ENCODE measurements around the gene CARD10. TPM values are rescaled to one million over a fixed set of nuclear protein-coding genes. Genes with fewer than 3 reads are reported as not detected.

The CARD10 gene
- total and polyA plus RNA-seq, 2 of the 13 experiments (the other 11 are each of a cell fraction or from before 2014, with no cell fraction given), result 35.2 to 55.8 TPM

DNA sequence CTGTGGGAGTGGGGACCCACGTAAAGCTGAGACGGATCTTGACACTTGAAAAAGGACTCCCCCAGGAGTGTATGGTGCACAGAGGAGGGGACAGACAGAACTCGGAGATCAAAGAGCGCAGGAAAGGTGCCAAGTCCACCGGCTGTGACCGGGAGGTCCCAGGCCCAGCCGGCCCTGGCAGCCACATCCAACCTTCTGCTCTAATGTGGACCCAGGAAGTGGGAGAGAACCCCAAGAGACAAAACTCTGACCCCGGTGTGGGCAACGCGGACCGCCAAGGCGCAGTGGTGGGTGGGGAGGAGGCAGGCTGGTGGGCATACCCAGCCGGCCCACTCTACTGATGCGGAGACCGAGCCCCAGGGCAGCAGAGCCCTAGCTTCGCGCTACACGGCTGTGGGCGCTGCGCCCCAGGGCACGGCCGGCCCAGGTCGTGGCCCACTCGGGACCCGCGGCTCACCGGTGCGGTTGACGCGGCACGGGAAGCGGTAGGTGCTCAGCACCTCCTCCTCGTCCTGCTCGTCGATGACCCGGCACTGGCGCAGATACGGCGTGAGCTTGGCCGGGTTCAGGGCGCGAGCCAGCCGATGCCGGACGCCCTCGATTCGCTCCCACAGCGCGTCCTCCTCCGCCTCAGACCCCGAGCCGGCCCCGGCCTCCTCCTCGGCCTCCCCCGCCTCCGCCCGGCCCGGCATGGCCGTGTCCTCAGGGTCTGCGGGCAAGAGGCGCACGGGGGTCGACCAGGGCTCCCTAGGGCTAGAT is 527 bp downstream of the CARD10 start (continued):
- TF ChIP-seq ZKSCAN8 (CRISPR knock-in tag; IDR thresholded peaks at IDR 0.05; ENCODE audit: borderline replicate concordance), result no peak
- no peak for TF ChIP-seq ZNF567 (CRISPR knock-in tag; IDR thresholded peaks at IDR 0.05; ENCODE audit: borderline replicate concordance)
- TF ChIP-seq, protein P1, sequence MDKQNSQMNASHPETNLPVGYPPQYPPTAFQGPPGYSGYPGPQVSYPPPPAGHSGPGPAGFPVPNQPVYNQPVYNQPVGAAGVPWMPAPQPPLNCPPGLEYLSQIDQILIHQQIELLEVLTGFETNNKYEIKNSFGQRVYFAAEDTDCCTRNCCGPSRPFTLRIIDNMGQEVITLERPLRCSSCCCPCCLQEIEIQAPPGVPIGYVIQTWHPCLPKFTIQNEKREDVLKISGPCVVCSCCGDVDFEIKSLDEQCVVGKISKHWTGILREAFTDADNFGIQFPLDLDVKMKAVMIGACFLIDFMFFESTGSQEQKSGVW (CRISPR knock-in tag; IDR thresholded peaks at IDR 0.05; ENCODE audit: borderline replicate concordance), result no peak
- no peak for TF ChIP-seq ZNF549 (CRISPR knock-in tag; IDR thresholded peaks at IDR 0.05)
- TF ChIP-seq ZSCAN29 (CRISPR knock-in tag; conservative IDR thresholded peaks at IDR 0.05), result no peak
- TF ChIP-seq, protein P2, sequence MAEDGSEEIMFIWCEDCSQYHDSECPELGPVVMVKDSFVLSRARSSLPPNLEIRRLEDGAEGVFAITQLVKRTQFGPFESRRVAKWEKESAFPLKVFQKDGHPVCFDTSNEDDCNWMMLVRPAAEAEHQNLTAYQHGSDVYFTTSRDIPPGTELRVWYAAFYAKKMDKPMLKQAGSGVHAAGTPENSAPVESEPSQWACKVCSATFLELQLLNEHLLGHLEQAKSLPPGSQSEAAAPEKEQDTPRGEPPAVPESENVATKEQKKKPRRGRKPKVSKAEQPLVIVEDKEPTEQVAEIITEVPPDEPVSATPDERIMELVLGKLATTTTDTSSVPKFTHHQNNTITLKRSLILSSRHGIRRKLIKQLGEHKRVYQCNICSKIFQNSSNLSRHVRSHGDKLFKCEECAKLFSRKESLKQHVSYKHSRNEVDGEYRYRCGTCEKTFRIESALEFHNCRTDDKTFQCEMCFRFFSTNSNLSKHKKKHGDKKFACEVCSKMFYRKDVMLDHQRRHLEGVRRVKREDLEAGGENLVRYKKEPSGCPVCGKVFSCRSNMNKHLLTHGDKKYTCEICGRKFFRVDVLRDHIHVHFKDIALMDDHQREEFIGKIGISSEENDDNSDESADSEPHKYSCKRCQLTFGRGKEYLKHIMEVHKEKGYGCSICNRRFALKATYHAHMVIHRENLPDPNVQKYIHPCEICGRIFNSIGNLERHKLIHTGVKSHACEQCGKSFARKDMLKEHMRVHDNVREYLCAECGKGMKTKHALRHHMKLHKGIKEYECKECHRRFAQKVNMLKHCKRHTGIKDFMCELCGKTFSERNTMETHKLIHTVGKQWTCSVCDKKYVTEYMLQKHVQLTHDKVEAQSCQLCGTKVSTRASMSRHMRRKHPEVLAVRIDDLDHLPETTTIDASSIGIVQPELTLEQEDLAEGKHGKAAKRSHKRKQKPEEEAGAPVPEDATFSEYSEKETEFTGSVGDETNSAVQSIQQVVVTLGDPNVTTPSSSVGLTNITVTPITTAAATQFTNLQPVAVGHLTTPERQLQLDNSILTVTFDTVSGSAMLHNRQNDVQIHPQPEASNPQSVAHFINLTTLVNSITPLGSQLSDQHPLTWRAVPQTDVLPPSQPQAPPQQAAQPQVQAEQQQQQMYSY (CRISPR knock-in tag; IDR thresholded peaks at IDR 0.05), result no peak
- no peak for TF ChIP-seq ZBTB8A (CRISPR knock-in tag; IDR thresholded peaks at IDR 0.05; ENCODE audit: borderline replicate concordance, low read depth)
- TF ChIP-seq MEIS2 (CRISPR knock-in tag; IDR thresholded peaks at IDR 0.05), result 0 out of 2 replicates have a peak, but pooled peaks have one; percentile 25
- no peak for TF ChIP-seq KDM6A (CRISPR knock-in tag; IDR thresholded peaks at IDR 0.05; ENCODE audit: low read depth)
- TF ChIP-seq ZNF891 (CRISPR knock-in tag; IDR thresholded peaks at IDR 0.05), result no peak
- peak; percentile 62 for TF ChIP-seq ZC3H13 (CRISPR knock-in tag; IDR thresholded peaks at IDR 0.05)
- TF ChIP-seq, protein P3, sequence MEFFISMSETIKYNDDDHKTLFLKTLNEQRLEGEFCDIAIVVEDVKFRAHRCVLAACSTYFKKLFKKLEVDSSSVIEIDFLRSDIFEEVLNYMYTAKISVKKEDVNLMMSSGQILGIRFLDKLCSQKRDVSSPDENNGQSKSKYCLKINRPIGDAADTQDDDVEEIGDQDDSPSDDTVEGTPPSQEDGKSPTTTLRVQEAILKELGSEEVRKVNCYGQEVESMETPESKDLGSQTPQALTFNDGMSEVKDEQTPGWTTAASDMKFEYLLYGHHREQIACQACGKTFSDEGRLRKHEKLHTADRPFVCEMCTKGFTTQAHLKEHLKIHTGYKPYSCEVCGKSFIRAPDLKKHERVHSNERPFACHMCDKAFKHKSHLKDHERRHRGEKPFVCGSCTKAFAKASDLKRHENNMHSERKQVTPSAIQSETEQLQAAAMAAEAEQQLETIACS (CRISPR knock-in tag; IDR thresholded peaks at IDR 0.05), result peak; percentile 37; the same call in 1 of the 2 replicates
- peak; percentile 61; the same call in 1 of the 2 replicates for TF ChIP-seq BRD4 (CRISPR knock-in tag; IDR thresholded peaks at IDR 0.05)
- TF ChIP-seq, protein P4, sequence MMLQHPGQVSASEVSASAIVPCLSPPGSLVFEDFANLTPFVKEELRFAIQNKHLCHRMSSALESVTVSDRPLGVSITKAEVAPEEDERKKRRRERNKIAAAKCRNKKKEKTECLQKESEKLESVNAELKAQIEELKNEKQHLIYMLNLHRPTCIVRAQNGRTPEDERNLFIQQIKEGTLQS (CRISPR knock-in tag; IDR thresholded peaks at IDR 0.05), result no peak
- TF ChIP-seq, protein P5, sequence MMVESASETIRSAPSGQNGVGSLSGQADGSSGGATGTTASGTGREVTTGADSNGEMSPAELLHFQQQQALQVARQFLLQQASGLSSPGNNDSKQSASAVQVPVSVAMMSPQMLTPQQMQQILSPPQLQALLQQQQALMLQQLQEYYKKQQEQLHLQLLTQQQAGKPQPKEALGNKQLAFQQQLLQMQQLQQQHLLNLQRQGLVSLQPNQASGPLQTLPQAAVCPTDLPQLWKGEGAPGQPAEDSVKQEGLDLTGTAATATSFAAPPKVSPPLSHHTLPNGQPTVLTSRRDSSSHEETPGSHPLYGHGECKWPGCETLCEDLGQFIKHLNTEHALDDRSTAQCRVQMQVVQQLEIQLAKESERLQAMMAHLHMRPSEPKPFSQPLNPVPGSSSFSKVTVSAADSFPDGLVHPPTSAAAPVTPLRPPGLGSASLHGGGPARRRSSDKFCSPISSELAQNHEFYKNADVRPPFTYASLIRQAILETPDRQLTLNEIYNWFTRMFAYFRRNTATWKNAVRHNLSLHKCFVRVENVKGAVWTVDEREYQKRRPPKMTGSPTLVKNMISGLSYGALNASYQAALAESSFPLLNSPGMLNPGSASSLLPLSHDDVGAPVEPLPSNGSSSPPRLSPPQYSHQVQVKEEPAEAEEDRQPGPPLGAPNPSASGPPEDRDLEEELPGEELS (CRISPR knock-in tag; IDR thresholded peaks at IDR 0.05), result no peak
- TF ChIP-seq ZNF839 (CRISPR knock-in tag; IDR thresholded peaks at IDR 0.05; ENCODE audit: borderline replicate concordance), result peak; percentile 26; the same call in 1 of the 2 replicates
- peak; percentile 69; the same call in 1 of the 2 replicates for TF ChIP-seq EED (CRISPR knock-in tag; IDR thresholded peaks at IDR 0.05)
- TF ChIP-seq CHD4 (IDR thresholded peaks at IDR 0.05; ENCODE audit: borderline replicate concordance, low read length), result no peak
- no peak; the same call in 1 of the 2 replicates for TF ChIP-seq ZNF747 (CRISPR knock-in tag; IDR thresholded peaks at IDR 0.05; ENCODE audit: borderline replicate concordance)
- TF ChIP-seq, protein P6, sequence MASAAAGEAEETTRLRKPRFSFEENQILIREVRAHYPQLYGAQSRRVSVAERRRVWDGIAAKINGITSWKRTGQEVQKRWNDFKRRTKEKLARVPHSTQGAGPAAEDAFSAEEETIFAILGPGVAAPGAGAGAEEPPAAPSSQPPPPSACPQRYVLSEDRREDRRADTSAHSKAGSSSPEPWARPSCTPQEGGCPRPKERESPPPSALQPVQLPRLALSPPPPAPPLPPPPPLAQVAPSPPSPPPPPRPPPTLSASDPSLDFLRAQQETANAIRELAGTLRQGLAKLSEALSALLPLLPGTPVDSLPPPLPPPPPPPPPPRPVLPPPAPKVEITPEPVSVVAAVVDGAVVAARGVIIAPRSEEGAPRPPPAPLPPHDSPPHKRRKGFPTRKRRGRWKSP (CRISPR knock-in tag; IDR thresholded peaks at IDR 0.05), result peak; percentile 35; the same call in 1 of the 2 replicates

All from HepG2 (cell line).